Erythroblast (primary cell): ENCODE measurements around the gene THOC6.
"Not testable (repeated sequence)": the region's sequence is repeated elsewhere in the genome, so short reads cannot be mapped to it uniquely, and the experiment has no call there.

Source experiments
- GATA1 ChIP-seq: IDR thresholded peaks from 2 replicates; pipeline ENCODE4 v1.6.1; 2011; ENCODE audit warnings: low read depth, mild to moderate bottlenecking, control low read depth, low read length, moderate library complexity
- POLR2A ChIP-seq: IDR thresholded peaks from 2 replicates; pipeline ENCODE4 v1.6.1; 2011; ENCODE audit warnings: mild to moderate bottlenecking, low read length

GRCh38 chr16:3053330-3053710, 29.5 kb downstream of the THOC6 start:
- TF ChIP-seq POLR2A, GATA1: not testable (repeated sequence)
